HEK293 (cell line): ENCODE measurements around the gene LSP1.

Source experiments
- CTCF ChIA-PET: fragments of 350-600 bp; formaldehyde crosslinking; extraction: SDS; loops from one replicate; lab custom pipeline; 2021; ENCODE audit warnings: antibody characterized with exemption; lab: Yijun Ruan, JAX
- POLR2A ChIA-PET: fragments of 300-600 bp; formaldehyde crosslinking; extraction: SDS; loops from one replicate; lab custom pipeline; 2020; ENCODE audit warnings: antibody characterized with exemption, inconsistent platforms; lab: Yijun Ruan, JAX
- H3K27ac ChIP-seq: fragments of 200-500 bp; sonication (Bioruptor generic); 2 replicates; pipeline ENCODE4 v1.5.1; 2014; ENCODE audit warnings: low read depth, low read length, control low read depth, inconsistent platforms; ENCODE audit errors: extremely low read depth
- H3K36me3 ChIP-seq, 2 experiments: fragments of 200-500 bp in 1 of 2; sonication (Bioruptor generic) in 1 of 2; 1 replicate in 1 of 2; 2 replicates in 1 of 2; pipeline ENCODE4 v1.5.1; 2014 to 2017; ENCODE audit warnings: inconsistent platforms in 2 of 2, low read length in 2 of 2; ENCODE audit not compliant: control insufficient read depth in 2 of 2, insufficient read depth in 1 of 2
- H3K4me1 ChIP-seq: fragments of 200-500 bp; sonication (Bioruptor generic); 2 replicates; pipeline ENCODE4 v1.5.1; 2014; ENCODE audit warnings: mild to moderate bottlenecking, low read length, inconsistent platforms; ENCODE audit not compliant: control insufficient read depth, insufficient read depth
- H3K4me3 ChIP-seq: 2 replicates; pipeline ENCODE4 v1.5.1; 2011; ENCODE audit warnings: low read depth, mild to moderate bottlenecking, control low read depth, low read length, moderate library complexity
- H3K9me3 ChIP-seq: fragments of 200-500 bp; sonication (Bioruptor generic); 2 replicates; pipeline ENCODE4 v1.5.1; 2014; ENCODE audit warnings: low read depth, low read length, inconsistent platforms; ENCODE audit not compliant: control insufficient read depth, insufficient read depth
- GLIS2 ChIP-seq: fragments of 450-650 bp; formaldehyde crosslinking; IDR thresholded peaks from 2 replicates; pipeline ENCODE4 v1.5.1; 2016; ENCODE audit warnings: missing biosample characterization, missing genetic modification characterization
- HIC1 ChIP-seq: fragments of 450-650 bp; formaldehyde crosslinking; IDR thresholded peaks from 2 replicates; pipeline ENCODE4 v1.5.1; 2016; ENCODE audit warnings: missing biosample characterization, missing genetic modification characterization
- INSM2 ChIP-seq: fragments of 450-650 bp; formaldehyde crosslinking; IDR thresholded peaks from 2 replicates; pipeline ENCODE4 v1.5.1; 2016; ENCODE audit warnings: missing biosample characterization, missing genetic modification characterization
- KLF10 ChIP-seq: fragments of 450-650 bp; IDR thresholded peaks from 2 replicates; pipeline ENCODE4 v1.5.1; 2018; ENCODE audit warnings: missing biosample characterization, mild to moderate bottlenecking, missing genetic modification characterization
- PATZ1 ChIP-seq: fragments of 450-650 bp; formaldehyde crosslinking; IDR thresholded peaks from 2 replicates; pipeline ENCODE4 v1.5.1; 2016; ENCODE audit warnings: missing biosample characterization, missing genetic modification characterization
- SETDB1 ChIP-seq: IDR thresholded peaks from one replicate; pipeline ENCODE4 v1.6.1; 2017; ENCODE audit warnings: mild to moderate bottlenecking, low read length, moderate library complexity, mixed read lengths; ENCODE audit not compliant: insufficient read length
- SP2 ChIP-seq: fragments of 450-650 bp; formaldehyde crosslinking; IDR thresholded peaks from 2 replicates; pipeline ENCODE4 v1.5.1; 2016; ENCODE audit warnings: missing biosample characterization, missing genetic modification characterization
- ZBTB26 ChIP-seq: fragments of 450-650 bp; formaldehyde crosslinking; optimal IDR thresholded peaks from 2 replicates; pipeline ENCODE3; 2016; ENCODE audit warnings: missing biosample characterization, mild to moderate bottlenecking, missing genetic modification characterization
- ZFHX2 ChIP-seq: fragments of 450-650 bp; formaldehyde crosslinking; conservative IDR thresholded peaks from 2 replicates; pipeline ENCODE4 v1.5.1; 2016; ENCODE audit warnings: missing biosample characterization, missing genetic modification characterization
- ZNF16 ChIP-seq: fragments of 450-650 bp; formaldehyde crosslinking; IDR thresholded peaks from 2 replicates; pipeline ENCODE4 v1.5.1; 2016; ENCODE audit warnings: low read depth, missing biosample characterization, missing genetic modification characterization
- ZNF248 ChIP-seq: fragments of 450-650 bp; formaldehyde crosslinking; IDR thresholded peaks from 2 replicates; pipeline ENCODE4 v1.5.1; 2017; ENCODE audit warnings: missing biosample characterization, missing genetic modification characterization
- ZNF266 ChIP-seq: fragments of 450-650 bp; formaldehyde crosslinking; IDR thresholded peaks from 2 replicates; pipeline ENCODE4 v1.5.1; 2016; ENCODE audit warnings: missing biosample characterization, missing genetic modification characterization, low read depth
- ZNF324 ChIP-seq: fragments of 450-650 bp; formaldehyde crosslinking; IDR thresholded peaks from 2 replicates; pipeline ENCODE4 v1.5.1; 2016; ENCODE audit warnings: missing biosample characterization, missing genetic modification characterization
- ZNF366 ChIP-seq: fragments of 450-650 bp; formaldehyde crosslinking; conservative IDR thresholded peaks from 2 replicates; pipeline ENCODE4 v1.5.1; 2016; ENCODE audit warnings: missing biosample characterization, missing genetic modification characterization
- ZNF391 ChIP-seq: fragments of 450-650 bp; formaldehyde crosslinking; IDR thresholded peaks from 2 replicates; pipeline ENCODE4 v1.5.1; 2016; ENCODE audit warnings: low read depth, missing biosample characterization, missing genetic modification characterization, borderline replicate concordance
- ZNF398 ChIP-seq: fragments of 450-650 bp; formaldehyde crosslinking; IDR thresholded peaks from 2 replicates; pipeline ENCODE4 v1.5.1; 2017; ENCODE audit warnings: missing biosample characterization, missing genetic modification characterization
- ZNF514 ChIP-seq: fragments of 450-650 bp; formaldehyde crosslinking; IDR thresholded peaks from 2 replicates; pipeline ENCODE4 v1.5.1; 2016; ENCODE audit warnings: missing biosample characterization, missing genetic modification characterization
- ZNF521 ChIP-seq: fragments of 450-650 bp; formaldehyde crosslinking; IDR thresholded peaks from 2 replicates; pipeline ENCODE4 v1.5.1; 2017; ENCODE audit warnings: missing biosample characterization, mild to moderate bottlenecking, missing genetic modification characterization
- ZNF549 ChIP-seq: fragments of 450-650 bp; IDR thresholded peaks from 2 replicates; pipeline ENCODE4 v1.5.1; 2018; ENCODE audit warnings: missing biosample characterization, missing genetic modification characterization, mild to moderate bottlenecking, inconsistent platforms, moderate library complexity
- ZNF561 ChIP-seq: fragments of 450-650 bp; IDR thresholded peaks from 2 replicates; pipeline ENCODE4 v1.5.1; 2018; ENCODE audit warnings: missing biosample characterization, missing genetic modification characterization, borderline replicate concordance

LSP1 gene

GRCh38 chr11:1871531-1871930, 18.6 kb downstream of the LSP1 start:
- no peak overlapping the region for H3K27ac ChIP-seq
- TF ChIP-seq GLIS2 (tag by site-specific recombination) (0 out of 2 replicates have a peak, but pooled peaks have one; percentile 2), ZNF16 (tag by site-specific recombination) (no peak)
- TF ChIP-seq, all 188 proteins: peak for 1
- Histone ChIP-seq H3K4me3 (no peak overlapping the region), H3K4me1 (no peaks in the 10 kb centered on the region), H3K36me3 (no peaks in the 10 kb centered on the region), H3K9me3 (no peaks in the 10 kb centered on the region)
- ChIA-PET POLR2A (no interaction called here), CTCF (no interaction called here)

GRCh38 chr11:1872267-1872985, 19.5 kb downstream of the LSP1 start:
- Histone ChIP-seq H3K4me3 (no peak overlapping the region), H3K9me3 (no peaks in the 10 kb centered on the region), H3K27ac (no peak overlapping the region), H3K36me3 (no peaks in the 10 kb centered on the region), H3K4me1 (no peaks in the 10 kb centered on the region)
- CTCF ChIA-PET, result no interaction called here
- no peak for TF ChIP-seq KLF10
- TF ChIP-seq SETDB1, result no peak
- no peak for TF ChIP-seq ZNF514 (tag by site-specific recombination)
- no peak for TF ChIP-seq HIC1 (tag by site-specific recombination)
- POLR2A ChIA-PET, result no interaction called here

- CTCF ChIA-PET, result no interaction called here
- POLR2A ChIA-PET, result no interaction called here
- no peak overlapping the region for H3K4me3 ChIP-seq
- no peaks in the 10 kb centered on the region for H3K9me3 ChIP-seq
- H3K4me1 ChIP-seq, result no peaks in the 10 kb centered on the region
- H3K27ac ChIP-seq, result no peak overlapping the region
- H3K36me3 ChIP-seq, result no peaks in the 10 kb centered on the region
- no peak for TF ChIP-seq ZNF248 (tag by site-specific recombination)
- peak; percentile 23; the same call in 1 of the 2 replicates for TF ChIP-seq ZNF398
- TF ChIP-seq ZFHX2 (tag by site-specific recombination), result no peak
- no peak for TF ChIP-seq ZNF324 (tag by site-specific recombination)
- TF ChIP-seq ZNF266 (tag by site-specific recombination), result no peak
- no peak for TF ChIP-seq ZNF391 (tag by site-specific recombination)
- TF ChIP-seq ZBTB26 (tag by site-specific recombination), result no peak
- no peak for TF ChIP-seq INSM2 (tag by site-specific recombination)
- TF ChIP-seq ZNF549, result no peak
- TF ChIP-seq ZNF521 (tag by site-specific recombination), result no peak
- TF ChIP-seq ZNF561 (tag by site-specific recombination), result no peak
- peak; percentile 95 for TF ChIP-seq ZNF366 (tag by site-specific recombination)
- 0 out of 2 replicates have a peak, but pooled peaks have one; percentile 10 for TF ChIP-seq SP2 (tag by site-specific recombination)
- TF ChIP-seq PATZ1 (tag by site-specific recombination), result peak; percentile 22; the same call in 1 of the 2 replicates
Observed at GRCh38 chr11:1873048-1873812, 20.3 kb downstream of the LSP1 start.
